Measurements from ENCODE around the gene CFAP97D2.
"Not testable (repeated sequence)": the region's sequence is repeated elsewhere in the genome, so short reads cannot be mapped to it uniquely, and the experiment has no call there.

Gene CFAP97D2

GRCh38 chr13:114196629-114197028, 17.6 kb downstream of the CFAP97D2 start:
- H3K4me3 ChIP-seq (ENCODE audit: low read depth, low read length) = no peak overlapping the region
- DNase-seq (ENCODE audit: low read depth) = no peak
- no peak for TF ChIP-seq CTCF (IDR thresholded peaks at IDR 0.05; ENCODE audit: insufficient read depth, low read depth, low read length, missing control alignments)

GRCh38 chr13:114198556-114198955, 19.5 kb downstream of the CFAP97D2 start:
- no peak overlapping the region for H3K4me3 ChIP-seq (ENCODE audit: low read depth, low read length)
- DNase-seq (ENCODE audit: low read depth) = no peak
- TF ChIP-seq CTCF (IDR thresholded peaks at IDR 0.05; ENCODE audit: insufficient read depth, low read depth, low read length, missing control alignments) = no peak

GRCh38 chr13:114199526-114199925, 20.5 kb downstream of the CFAP97D2 start:
- not testable (repeated sequence) for DNase-seq (ENCODE audit: low read depth); H3K4me3 ChIP-seq (ENCODE audit: low read depth, low read length)

GRCh38 chr13:114199954-114200353, 20.9 kb downstream of the CFAP97D2 start:
- no peak for TF ChIP-seq CTCF (IDR thresholded peaks at IDR 0.05; ENCODE audit: insufficient read depth, low read depth, low read length, missing control alignments)
- H3K4me3 ChIP-seq (ENCODE audit: low read depth, low read length) = no peak overlapping the region
- no peak for DNase-seq (ENCODE audit: low read depth)

- no peak for DNase-seq (ENCODE audit: low read depth)
- no peak for TF ChIP-seq CTCF (IDR thresholded peaks at IDR 0.05; ENCODE audit: insufficient read depth, low read depth, low read length, missing control alignments)
- no peak overlapping the region for H3K4me3 ChIP-seq (ENCODE audit: low read depth, low read length)
Observed at GRCh38 chr13:114200399-114200911, 21.4 kb downstream of the CFAP97D2 start.

- TF ChIP-seq CTCF (IDR thresholded peaks at IDR 0.05; ENCODE audit: insufficient read depth, low read depth, low read length, missing control alignments) = no peak
- H3K4me3 ChIP-seq (ENCODE audit: low read depth, low read length) = no peak overlapping the region
- DNase-seq (ENCODE audit: low read depth) = no peak
Observed at GRCh38 chr13:114202581-114202980, 23.5 kb downstream of the CFAP97D2 start.

GRCh38 chr13:114203536-114203935, 24.5 kb downstream of the CFAP97D2 start:
- no peak overlapping the region for H3K4me3 ChIP-seq (ENCODE audit: low read depth, low read length)
- no peak for DNase-seq (ENCODE audit: low read depth)
- TF ChIP-seq CTCF (IDR thresholded peaks at IDR 0.05; ENCODE audit: insufficient read depth, low read depth, low read length, missing control alignments) = no peak

All from GM12865 (cell line).